NCI-H2196 (cell line): ENCODE results near the gene CDH26.

Experiments used
- DNase-seq: peaks from one replicate; lab custom pipeline; 2025; ENCODE audit not compliant: unreplicated experiment; lab: John Stamatoyannopoulos, UW

CDH26 gene

GRCh38 chr20:59958123-59958522 lies at the start of gene CDH26:
Gene CDH26 (plus strand): TSS chr20:59958423. CDS start chr20:59958727, 304 bp downstream.
- peak; percentile 23 for DNase-seq

- DNase-seq = no peak
These were observed 49.4 kb upstream of the CDH26 start for GRCh38 chr20:59908855-59909254.

GRCh38 chr20:59911041-59911440 lies 47.2 kb upstream of the CDH26 start:
- DNase-seq = no peak

- DNase-seq = no peak
These were observed 45.6 kb upstream of the CDH26 start for GRCh38 chr20:59912609-59913008.

- DNase-seq = no peak
These were observed 37.3 kb upstream of the CDH26 start for GRCh38 chr20:59920944-59921343.

- no peak for DNase-seq
These were observed 34.7 kb upstream of the CDH26 start for GRCh38 chr20:59923514-59923913.

- no peak for DNase-seq
These were observed 32.9 kb upstream of the CDH26 start for GRCh38 chr20:59925359-59925758.

- peak; percentile 33 for DNase-seq
These were observed 32.3 kb upstream of the CDH26 start for GRCh38 chr20:59925899-59926298.

GRCh38 chr20:59931511-59932312 lies 26.5 kb upstream of the CDH26 start:
- no peak for DNase-seq

GRCh38 chr20:59932616-59933295 lies 25.5 kb upstream of the CDH26 start:
- DNase-seq = no peak

- DNase-seq = no peak
These were observed 24.9 kb upstream of the CDH26 start, which contains the start of gene SYCP2 for GRCh38 chr20:59933296-59933848. Gene SYCP2 (minus strand): TSS chr20:59933637. CDS start chr20:59922413, 11,224 bp downstream.

GRCh38 chr20:59933849-59934585 lies 24.2 kb upstream of the CDH26 start:
- peak; percentile 37 for DNase-seq

- no peak for DNase-seq
These were observed 22.6 kb upstream of the CDH26 start for GRCh38 chr20:59935457-59936185.

- no peak for DNase-seq
These were observed 21.8 kb upstream of the CDH26 start for GRCh38 chr20:59936409-59936808.

GRCh38 chr20:59937150-59937549 lies 21.1 kb upstream of the CDH26 start:
- no peak for DNase-seq

GRCh38 chr20:59938221-59938620 lies 20.0 kb upstream of the CDH26 start:
- DNase-seq = no peak

GRCh38 chr20:59938696-59939051 lies 19.5 kb upstream of the CDH26 start:
- no peak for DNase-seq

GRCh38 chr20:59939052-59939878 lies 19.0 kb upstream of the CDH26 start:
- no peak for DNase-seq

- DNase-seq = no peak
These were observed 18.4 kb upstream of the CDH26 start for GRCh38 chr20:59939879-59940128.
